HG03521 (cell line): ENCODE data around the gene GAS2.

Source experiments
- ATAC-seq: cut with Tn5 transposase; IDR thresholded peaks from one replicate; pipeline ENCODE4 v1.9.1; 2021; ENCODE audit warnings: mild to moderate bottlenecking, moderate library complexity; ENCODE audit not compliant: unreplicated experiment

The GAS2 gene

GRCh38 chr11:22723274-22723673 lies 56.9 kb downstream of the GAS2 start:
- ATAC-seq: no peak

GRCh38 chr11:22725079-22725478 lies 58.7 kb downstream of the GAS2 start:
- ATAC-seq: no peak

- ATAC-seq: no peak
Observed at GRCh38 chr11:22728600-22729389, 62.4 kb downstream of the GAS2 start.

GRCh38 chr11:22730319-22730718 lies 63.9 kb downstream of the GAS2 start:
- ATAC-seq: peak; percentile 56

GRCh38 chr11:22732588-22732987 lies 66.2 kb downstream of the GAS2 start:
- ATAC-seq: no peak

GRCh38 chr11:22733475-22734248 lies 67.3 kb downstream of the GAS2 start:
- ATAC-seq: no peak

GRCh38 chr11:22734628-22735345 lies 68.4 kb downstream of the GAS2 start:
- no peak for ATAC-seq

DNA sequence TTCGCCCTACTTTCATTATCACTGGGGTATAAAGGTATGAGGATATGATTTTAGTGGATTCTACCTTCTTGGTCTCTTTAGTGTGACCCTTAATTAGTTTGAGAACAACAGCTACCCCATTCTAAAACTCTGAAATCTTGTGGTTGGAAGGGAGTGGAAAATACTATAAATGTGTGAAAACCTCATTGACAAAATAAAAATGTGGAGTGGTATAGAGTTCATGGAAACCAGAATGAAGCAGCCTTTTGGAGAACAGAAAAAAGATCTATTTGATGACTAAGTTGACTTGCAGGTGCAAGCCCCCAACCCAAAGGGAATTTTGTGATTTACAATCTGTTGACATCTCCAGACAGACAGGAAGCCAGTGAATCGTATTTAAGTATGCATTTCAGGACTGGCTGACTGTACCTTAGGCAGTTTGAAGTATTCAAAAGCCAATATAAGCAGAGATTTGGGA lies 75.8 kb downstream of the GAS2 start:
- ATAC-seq: no peak

- no peak for ATAC-seq
Observed at GRCh38 chr11:22749536-22749935, 83.1 kb downstream of the GAS2 start.

DNA sequence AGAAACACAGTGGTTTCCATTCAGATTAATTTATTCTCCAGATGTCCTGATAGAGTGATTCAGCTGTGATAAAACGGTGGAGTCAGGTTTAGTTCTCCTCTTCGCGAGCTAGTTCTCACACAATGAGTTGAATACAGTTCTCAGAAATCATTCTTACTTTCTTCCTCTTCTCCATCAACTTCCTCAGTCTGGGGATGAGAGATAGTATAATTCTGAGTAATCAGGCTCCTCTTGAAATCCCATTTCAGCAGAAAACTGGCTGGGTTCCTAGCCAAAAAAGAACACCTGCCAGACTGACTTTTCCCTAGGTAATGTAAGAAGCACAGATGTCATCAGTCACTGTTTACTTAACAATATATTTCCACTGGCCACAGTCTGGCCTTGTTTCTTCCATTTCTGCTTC lies 86.5 kb downstream of the GAS2 start:
- ATAC-seq: no peak

GRCh38 chr11:22753416-22753815 lies 87.0 kb downstream of the GAS2 start:
- ATAC-seq: no peak

DNA sequence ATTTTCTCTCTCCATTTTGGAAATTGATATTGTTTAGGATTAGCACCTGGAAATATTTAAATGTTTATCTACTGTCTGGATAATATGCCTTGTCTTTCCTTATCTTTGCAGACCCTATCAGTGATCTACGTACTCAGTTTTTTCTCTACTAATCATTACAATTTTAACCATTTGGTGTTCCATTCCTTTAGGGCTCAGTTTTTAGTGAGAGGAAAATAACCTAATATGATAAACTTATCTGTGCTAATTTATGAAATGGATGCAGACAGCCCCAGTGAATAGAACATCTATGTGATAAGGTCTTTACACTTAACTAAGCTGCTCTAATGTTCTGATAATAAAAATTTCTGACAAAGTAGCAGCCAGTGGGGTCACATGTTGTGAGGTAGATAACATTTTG lies 94.7 kb downstream of the GAS2 start:
- no peak for ATAC-seq

DNA sequence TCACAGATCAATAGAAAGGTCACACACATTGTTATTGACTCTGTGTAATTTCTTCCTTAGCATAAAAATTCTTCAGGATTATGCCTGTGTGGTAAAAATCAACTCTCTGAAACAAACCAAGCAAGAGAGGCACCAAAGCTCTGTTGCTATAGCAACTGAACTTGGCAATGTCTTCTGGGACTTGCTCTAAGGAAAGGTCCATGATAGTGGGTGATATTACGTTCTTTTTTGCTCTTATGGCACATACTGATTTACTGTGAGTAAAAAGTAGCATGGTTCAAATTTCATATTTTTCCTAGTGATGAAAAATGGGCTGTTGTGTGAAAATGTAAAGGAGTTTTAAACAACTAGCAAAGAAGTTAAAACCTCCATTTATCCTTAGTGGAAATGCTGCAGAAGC lies 96.8 kb downstream of the GAS2 start:
- no peak for ATAC-seq

GRCh38 chr11:22764735-22765134 lies 98.3 kb downstream of the GAS2 start:
- ATAC-seq: no peak

DNA sequence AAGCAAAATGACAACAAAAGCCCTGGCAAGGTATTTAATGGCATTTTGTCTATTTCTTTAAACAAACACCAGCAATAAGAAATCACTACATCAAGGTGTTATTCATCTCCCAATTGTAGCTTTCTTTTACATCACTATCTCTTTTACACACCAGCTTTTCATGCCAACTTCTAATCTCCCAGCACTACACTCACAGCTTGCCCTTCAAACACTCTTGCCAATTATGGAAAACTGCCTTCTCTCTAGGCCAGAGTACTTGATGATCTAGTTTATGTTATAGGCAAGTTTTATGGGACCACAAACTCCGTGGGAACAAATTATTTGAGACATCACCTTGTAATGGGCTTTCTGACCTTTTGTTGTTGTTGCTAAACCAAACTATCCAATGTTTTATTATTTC lies 101.9 kb downstream of the GAS2 start:
- no peak for ATAC-seq

DNA sequence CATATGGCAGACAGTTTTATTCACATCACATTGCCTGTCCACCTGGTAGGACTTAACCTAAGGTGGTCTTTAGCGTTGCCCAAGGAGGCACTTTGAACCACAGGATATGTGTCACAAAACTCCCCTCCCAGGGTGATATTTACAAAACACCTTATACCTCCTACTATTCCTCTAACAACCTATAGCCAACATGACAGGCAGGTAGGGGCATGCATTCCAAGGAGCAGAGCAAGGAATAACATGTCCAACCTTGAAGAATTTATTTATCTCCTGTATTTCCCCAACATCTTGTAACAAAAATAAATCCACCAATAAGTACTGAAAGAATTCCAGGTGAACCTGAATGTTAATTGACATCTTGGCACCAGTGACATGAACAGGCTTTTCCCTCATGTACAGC lies 102.7 kb downstream of the GAS2 start:
- no peak for ATAC-seq

DNA sequence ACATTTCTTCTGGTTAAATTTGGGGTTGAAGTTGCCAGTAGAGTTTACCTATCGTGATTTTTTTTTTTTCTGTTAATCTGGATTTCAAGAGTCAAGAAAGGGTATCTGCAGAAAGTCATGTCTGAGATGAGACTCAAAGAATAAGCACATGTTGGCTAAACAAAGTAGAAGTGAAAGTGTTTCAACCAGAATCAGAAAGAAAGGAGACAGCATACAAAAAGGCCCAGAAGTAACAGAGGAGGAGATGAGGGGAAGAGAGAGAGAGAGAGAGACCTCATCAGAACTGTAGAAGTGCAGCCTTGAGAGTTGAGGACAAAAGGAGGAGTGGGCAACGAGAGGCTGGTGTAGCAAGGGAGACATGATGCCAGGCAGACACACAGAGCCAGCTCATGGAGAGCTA lies 108.3 kb downstream of the GAS2 start:
- peak; percentile 63 for ATAC-seq

DNA sequence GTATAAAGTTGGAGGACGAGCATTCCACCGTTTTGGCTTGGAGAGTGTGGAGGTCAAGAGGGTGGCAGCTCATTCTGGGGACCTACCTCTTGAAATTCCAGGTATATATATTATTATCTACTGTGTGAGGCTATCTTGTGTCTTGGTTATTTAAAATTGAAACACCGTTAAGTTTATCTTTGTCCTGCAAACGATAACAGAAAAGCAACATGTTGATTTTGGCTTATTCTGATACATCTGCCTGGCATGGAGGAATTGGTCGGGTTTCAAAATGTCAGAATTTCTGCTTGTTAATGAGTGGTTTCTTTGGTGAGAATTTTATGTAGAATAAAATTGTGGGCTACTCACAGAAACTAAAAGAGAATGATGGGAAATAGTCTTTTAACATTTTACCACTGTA lies 108.8 kb downstream of the GAS2 start:
- ATAC-seq: no peak

- ATAC-seq: no peak
Observed at GRCh38 chr11:22778642-22779041, 112.2 kb downstream of the GAS2 start.

DNA sequence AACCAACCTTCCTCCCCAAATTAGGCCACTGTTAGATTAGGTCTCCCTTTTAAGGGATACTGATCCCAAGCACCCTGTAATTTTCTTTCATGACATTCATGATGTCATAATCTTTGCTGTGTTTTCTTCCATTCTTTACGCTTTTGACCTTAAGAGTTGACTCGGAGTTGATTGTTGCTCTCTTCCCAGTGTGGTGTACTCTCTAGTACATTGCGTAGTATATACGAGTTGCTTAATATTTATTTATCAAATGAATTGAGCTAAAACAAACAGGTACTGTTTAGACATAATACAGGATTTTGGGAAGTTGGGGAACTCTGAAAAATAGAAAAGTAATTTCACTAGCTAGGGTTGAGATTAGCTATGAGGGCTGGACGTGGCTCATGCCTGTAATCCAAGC lies 113.4 kb downstream of the GAS2 start:
- no peak for ATAC-seq

DNA sequence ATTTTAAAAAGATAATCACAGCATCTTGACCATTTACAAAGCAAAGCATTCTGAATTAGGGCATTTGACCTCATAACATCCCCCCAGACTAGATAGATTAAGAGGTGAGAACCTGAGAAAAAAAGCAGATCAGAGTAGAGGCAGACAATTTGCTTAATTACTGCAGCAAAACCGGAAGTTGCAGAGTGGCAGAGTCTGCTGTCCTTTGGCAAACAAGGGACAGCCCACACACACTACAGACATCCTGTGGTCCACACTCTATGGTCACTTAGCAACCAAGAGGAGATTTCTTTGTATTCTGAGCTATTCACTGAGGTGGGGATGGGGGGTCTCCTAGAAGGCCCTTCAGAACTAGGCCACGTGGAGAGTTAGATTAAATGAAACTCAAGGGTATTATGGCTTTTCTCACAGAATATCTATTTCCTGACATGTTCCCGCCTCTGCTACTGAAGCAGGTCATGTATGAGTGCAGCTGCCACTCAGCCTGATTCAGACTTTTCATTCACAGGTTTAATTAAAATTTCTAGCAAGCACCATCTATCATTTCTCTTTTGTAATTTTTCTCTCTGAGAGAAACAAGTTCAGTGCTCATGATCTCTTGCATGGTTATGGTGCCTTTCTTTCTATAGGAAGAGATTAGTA lies 114.7 kb downstream of the GAS2 start:
- peak; percentile 91 for ATAC-seq
